Measurements from ENCODE around the gene MYRIP.
"Not testable (repeated sequence)": the region's sequence is repeated elsewhere in the genome, so short reads cannot be mapped to it uniquely, and the experiment has no call there.

Gene MYRIP

DNA sequence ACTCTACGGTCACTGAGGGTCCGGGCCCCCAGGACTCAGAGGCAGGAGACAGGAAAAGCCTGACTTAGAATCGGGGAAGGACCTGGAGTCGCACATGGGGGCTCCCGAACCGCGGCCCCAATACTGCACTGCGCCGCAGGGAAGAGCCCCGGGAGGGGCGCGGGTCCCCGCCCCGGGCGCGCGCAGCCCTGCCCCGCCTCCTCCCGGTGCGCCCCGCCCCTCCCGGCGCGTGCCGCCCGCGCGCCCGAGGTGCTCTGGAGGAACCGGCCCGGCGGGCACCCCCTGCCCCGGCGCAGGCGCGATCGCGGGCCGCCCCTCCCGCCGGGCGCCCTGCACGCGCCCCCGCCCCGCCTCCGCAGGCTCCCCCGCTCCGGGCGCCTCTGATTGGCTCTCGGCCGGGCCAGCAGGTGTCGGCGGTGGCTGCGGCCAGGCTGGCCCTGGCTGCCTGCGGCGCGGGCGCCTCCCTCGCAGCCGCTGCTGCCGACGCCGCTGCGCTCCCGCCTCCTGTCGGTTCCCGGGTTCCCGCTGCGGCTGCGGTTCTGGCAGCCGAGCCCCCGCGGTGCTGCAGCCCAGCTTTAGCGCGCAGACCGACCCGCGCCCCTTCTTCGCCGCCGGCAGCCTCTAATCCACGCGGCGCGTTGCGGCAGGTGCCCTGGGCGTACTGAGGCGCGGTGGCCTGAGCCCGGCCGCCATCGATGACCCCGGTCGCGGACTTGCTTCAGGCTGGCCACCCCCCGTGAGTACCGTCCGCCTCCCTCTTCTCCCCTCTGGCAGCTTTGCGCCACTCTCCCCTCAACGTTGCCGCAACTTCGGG is at the start of gene MYRIP:
TSS of gene MYRIP (plus strand) at position 429 of the 814 bp plus-strand sequence. CDS start 91,208 bp downstream, outside the sequence.
- Mint-ChIP-seq H3K27me3 (ENCODE audit: low read depth) (peaks cover 51% of the 10 kb centered on the region), H3K4me1 (ENCODE audit: low read depth) (peaks cover 3% of the 10 kb centered on the region), H3K9me3 (no peaks in the 10 kb centered on the region), H3K36me3 (ENCODE audit: low read depth) (no peaks in the 10 kb centered on the region), H3K27ac (no peak within 1 kb of the TSS), H3K4me3 (peak within 1 kb of the TSS; percentile 75)
- DNase-seq (ENCODE audit: low spot score), result peak; percentile 24

DNA sequence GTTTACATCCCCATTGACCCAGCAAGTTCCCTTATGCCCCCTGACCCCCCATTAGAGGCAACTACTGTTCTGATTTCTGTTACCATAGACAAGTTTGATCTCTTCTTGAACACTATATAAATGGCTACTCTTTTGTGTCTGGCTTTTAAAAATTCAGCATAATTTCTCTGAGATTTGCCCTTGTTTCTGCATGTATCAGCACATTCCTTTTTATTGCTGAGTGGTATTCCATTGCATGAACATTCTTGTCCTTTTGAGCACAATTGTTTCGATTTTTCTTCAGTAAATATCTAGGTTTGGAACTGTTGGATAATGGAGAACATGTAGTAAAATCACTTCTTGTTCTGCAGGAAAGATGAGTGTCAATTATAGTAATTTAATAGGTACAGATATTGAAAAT is 49.1 kb upstream of the MYRIP start:
- Mint-ChIP-seq H3K9me3 (no peaks in the 10 kb centered on the region), H3K4me1 (ENCODE audit: low read depth) (no peaks in the 10 kb centered on the region), H3K36me3 (ENCODE audit: low read depth) (no peaks in the 10 kb centered on the region), H3K4me3 (no peak overlapping the region), H3K27ac (no peak overlapping the region), H3K27me3 (ENCODE audit: low read depth) (peaks cover 4% of the 10 kb centered on the region)
- DNase-seq (ENCODE audit: low spot score), result no peak

DNA sequence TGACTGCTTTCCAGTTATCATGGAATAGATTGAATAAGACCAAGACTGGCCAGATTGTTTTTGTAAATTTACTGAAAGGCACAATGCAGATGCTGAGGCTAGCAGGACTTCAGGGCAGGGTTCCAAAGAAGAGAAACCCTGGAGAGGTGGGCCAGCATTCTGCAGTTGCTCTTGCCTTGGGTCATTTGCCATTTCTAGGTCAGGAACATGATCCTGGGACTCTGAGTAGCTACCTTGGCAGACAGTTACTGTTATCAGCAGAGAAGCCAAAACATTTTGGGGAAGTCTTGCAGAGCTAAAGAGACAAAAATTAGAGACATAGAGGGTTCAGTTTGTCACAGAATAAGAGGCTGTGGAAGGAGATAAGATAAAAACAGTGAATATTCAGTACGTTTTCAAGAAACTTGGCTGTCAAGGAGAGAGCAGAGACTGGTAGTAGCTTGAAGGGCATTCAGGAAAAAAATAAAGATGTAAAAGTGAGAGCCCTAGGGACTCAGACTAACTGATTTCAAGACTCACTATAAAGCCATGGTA is 46.8 kb upstream of the MYRIP start:
- Mint-ChIP-seq H3K27ac (no peak overlapping the region), H3K9me3 (no peaks in the 10 kb centered on the region), H3K4me3 (no peak overlapping the region), H3K27me3 (ENCODE audit: low read depth) (peaks cover 4% of the 10 kb centered on the region), H3K36me3 (ENCODE audit: low read depth) (no peaks in the 10 kb centered on the region), H3K4me1 (ENCODE audit: low read depth) (no peaks in the 10 kb centered on the region)
- DNase-seq (ENCODE audit: low spot score), result no peak

DNA sequence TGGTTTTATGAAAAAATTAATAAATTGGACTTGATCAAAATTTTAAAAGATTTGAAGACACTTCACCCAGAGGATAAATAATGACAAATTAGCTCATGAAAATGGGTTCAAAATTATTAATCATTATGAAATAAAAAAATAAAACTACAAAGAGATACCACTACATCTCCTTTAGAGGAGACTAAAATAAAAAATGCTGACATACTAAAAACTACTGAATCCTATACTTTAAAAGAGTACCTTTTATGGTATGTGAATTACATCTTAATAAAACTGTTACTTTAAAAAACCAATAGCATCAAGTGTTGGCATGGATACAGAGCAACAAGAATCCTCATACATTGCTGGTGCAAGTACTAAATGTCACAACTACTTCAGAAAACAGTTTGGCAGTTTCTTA is 46.0 kb upstream of the MYRIP start:
- Mint-ChIP-seq H3K4me3 (no peak overlapping the region), H3K4me1 (ENCODE audit: low read depth) (no peaks in the 10 kb centered on the region), H3K27me3 (ENCODE audit: low read depth) (peaks cover 4% of the 10 kb centered on the region), H3K27ac (no peak overlapping the region), H3K36me3 (ENCODE audit: low read depth) (no peaks in the 10 kb centered on the region), H3K9me3 (no peaks in the 10 kb centered on the region)
- DNase-seq (ENCODE audit: low spot score), result no peak

DNA sequence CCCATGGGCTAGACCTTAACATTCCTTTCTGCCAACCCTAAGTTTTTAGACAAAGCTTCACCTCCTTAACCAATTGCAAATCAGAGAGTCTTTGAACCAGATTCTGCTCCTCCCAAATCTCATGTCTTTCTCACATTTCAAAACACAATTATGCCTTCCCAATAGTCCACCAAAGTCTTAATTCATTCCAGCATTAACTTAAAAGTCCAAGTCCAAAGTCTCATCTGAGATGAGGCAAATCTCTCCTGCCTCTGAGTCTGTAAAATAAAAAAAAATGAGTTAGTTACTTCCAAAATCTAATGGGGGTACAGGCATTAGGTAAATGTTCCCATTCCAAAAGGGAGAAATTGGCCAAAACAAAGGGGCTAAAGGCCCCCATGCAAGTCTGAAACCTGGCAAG is 43.8 kb upstream of the MYRIP start:
- Mint-ChIP-seq H3K4me3 (no peak overlapping the region), H3K27ac (no peak overlapping the region), H3K9me3 (no peaks in the 10 kb centered on the region), H3K4me1 (ENCODE audit: low read depth) (no peaks in the 10 kb centered on the region), H3K36me3 (ENCODE audit: low read depth) (no peaks in the 10 kb centered on the region), H3K27me3 (ENCODE audit: low read depth) (peaks cover 2% of the 10 kb centered on the region)
- DNase-seq (ENCODE audit: low spot score), result no peak

DNA sequence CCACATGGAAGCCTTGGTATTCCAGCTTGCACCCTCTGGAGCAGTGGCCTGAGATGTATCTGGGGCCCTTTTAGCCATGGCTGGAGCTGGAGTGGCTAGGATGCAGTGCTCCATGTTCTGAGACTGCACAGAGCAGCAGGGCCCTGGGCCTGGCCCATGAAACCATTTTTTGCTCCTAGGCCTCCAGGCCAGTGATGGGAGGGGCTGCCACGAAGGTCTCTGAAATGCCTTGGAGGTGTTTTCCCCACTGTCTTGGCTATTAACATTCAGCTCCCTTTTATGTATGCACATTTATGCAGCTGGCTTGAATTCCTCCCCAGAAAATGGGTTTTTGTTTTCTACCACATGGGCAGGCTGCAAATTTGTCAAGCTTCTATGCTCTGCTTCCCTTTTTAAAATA is 43.0 kb upstream of the MYRIP start:
- H3K4me1 Mint-ChIP-seq (ENCODE audit: low read depth), result no peaks in the 10 kb centered on the region
- H3K27ac Mint-ChIP-seq, result no peak overlapping the region
- no peak for DNase-seq (ENCODE audit: low spot score)
- no peaks in the 10 kb centered on the region for H3K36me3 Mint-ChIP-seq (ENCODE audit: low read depth)
- no peak overlapping the region for H3K4me3 Mint-ChIP-seq
- peaks cover 2% of the 10 kb centered on the region for H3K27me3 Mint-ChIP-seq (ENCODE audit: low read depth)
- H3K9me3 Mint-ChIP-seq, result no peaks in the 10 kb centered on the region

DNA sequence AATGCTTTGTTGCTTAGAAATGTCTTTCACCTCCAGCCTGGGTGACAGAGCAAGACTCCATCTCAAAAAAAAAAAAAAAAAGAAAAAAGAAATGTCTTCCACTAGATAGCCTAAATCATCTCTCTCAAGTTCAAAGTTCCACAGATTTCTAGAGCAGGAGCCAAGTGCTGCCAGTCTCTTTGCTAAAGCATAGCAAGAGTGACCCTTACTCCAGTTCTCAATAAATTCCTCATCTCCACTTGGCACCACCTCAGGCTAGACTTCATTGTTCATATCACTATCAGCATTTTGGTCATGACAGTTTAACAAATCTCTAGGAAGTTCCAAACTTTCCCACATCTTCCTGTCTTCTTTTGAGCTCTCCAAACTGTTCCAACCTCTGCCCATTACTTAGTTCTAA is 42.5 kb upstream of the MYRIP start:
- not testable (repeated sequence) for H3K36me3 Mint-ChIP-seq (ENCODE audit: low read depth); H3K9me3 Mint-ChIP-seq; H3K4me1 Mint-ChIP-seq (ENCODE audit: low read depth); H3K27me3 Mint-ChIP-seq (ENCODE audit: low read depth); DNase-seq (ENCODE audit: low spot score); H3K27ac Mint-ChIP-seq; H3K4me3 Mint-ChIP-seq

DNA sequence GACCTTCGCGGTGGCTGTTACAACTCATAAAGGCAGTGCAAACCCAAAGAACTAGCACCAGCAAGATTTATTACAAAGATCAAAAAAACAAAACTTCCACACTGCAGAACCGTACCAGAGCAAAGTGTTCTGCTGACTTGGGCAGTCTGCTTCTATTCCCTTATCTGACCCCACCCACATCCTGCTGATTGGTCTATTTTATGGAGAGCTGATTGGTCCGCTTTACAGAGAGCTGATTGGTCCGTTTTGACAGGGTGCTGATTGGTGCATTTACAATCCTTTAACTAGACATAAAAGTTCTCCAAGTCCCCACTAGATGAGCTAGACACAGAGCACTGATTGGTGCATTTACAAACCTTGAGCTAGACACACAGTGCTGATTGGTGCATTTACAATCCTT is 31.2 kb upstream of the MYRIP start:
- not testable (repeated sequence) for H3K27ac Mint-ChIP-seq; H3K27me3 Mint-ChIP-seq (ENCODE audit: low read depth); H3K36me3 Mint-ChIP-seq (ENCODE audit: low read depth); DNase-seq (ENCODE audit: low spot score); H3K4me3 Mint-ChIP-seq; H3K4me1 Mint-ChIP-seq (ENCODE audit: low read depth); H3K9me3 Mint-ChIP-seq

DNA sequence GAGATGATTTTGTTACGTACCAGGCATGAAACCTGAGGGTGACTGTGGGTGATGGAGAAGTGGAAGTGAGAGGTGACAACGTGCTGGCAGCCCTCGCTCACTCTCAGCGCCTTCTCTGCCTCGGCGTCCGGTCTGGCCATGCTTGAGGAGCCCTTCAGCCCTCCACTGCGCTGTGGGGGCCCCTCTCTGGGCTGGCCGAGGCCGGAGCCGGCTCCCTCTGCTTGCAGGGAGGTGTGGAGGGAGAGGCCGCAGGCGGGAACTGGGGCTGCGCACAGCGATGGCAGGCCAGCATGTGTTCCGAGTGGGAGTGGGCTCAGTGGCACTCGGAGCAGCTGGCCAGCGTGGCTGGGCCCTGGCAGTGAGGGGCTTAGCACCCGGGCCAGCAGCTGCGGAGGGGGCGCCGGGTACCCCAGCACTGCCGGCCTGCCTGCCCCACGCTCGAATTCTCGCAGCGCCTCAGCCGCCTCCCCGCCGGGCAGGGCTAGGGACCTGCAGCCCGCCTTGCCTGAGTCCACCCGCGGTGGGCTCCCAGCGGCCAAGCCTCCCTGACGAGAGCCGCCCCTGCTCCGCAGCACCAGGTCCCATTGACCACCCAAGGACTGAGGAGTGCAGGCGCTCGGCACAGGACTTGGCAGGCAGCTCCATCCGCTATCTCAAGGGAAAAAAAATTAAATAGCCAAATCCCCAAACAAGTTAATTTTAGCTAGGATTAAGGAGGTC is 29.7 kb upstream of the MYRIP start:
- no peaks in the 10 kb centered on the region for H3K4me1 Mint-ChIP-seq (ENCODE audit: low read depth)
- H3K27ac Mint-ChIP-seq, result no peak overlapping the region
- H3K4me3 Mint-ChIP-seq, result no peak overlapping the region
- no peaks in the 10 kb centered on the region for H3K9me3 Mint-ChIP-seq
- no peaks in the 10 kb centered on the region for H3K36me3 Mint-ChIP-seq (ENCODE audit: low read depth)
- no peak for DNase-seq (ENCODE audit: low spot score)
- no peaks in the 10 kb centered on the region for H3K27me3 Mint-ChIP-seq (ENCODE audit: low read depth)

DNA sequence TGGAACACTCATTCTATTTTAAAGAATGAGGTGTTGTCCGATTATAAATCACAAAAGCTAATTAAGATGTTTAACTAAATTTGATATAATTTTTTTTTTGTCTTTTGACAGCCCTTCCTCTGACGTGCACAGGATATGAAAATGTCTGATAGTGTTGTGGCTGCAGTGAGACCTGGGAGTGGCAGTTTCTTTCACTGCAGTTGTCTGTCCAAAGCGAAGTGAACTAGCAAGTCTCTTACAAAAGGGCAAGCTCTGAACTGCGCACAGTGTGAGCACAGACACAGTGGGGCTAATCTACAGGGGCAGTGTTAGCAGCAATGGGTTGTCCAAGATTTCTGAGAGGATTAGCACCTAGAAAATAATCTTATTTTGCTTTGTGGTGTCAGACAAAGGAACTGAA is 29.1 kb upstream of the MYRIP start:
- H3K4me1 Mint-ChIP-seq (ENCODE audit: low read depth), result no peaks in the 10 kb centered on the region
- H3K9me3 Mint-ChIP-seq, result no peaks in the 10 kb centered on the region
- H3K36me3 Mint-ChIP-seq (ENCODE audit: low read depth), result no peaks in the 10 kb centered on the region
- no peaks in the 10 kb centered on the region for H3K27me3 Mint-ChIP-seq (ENCODE audit: low read depth)
- no peak overlapping the region for H3K4me3 Mint-ChIP-seq
- no peak for DNase-seq (ENCODE audit: low spot score)
- no peak overlapping the region for H3K27ac Mint-ChIP-seq

DNA sequence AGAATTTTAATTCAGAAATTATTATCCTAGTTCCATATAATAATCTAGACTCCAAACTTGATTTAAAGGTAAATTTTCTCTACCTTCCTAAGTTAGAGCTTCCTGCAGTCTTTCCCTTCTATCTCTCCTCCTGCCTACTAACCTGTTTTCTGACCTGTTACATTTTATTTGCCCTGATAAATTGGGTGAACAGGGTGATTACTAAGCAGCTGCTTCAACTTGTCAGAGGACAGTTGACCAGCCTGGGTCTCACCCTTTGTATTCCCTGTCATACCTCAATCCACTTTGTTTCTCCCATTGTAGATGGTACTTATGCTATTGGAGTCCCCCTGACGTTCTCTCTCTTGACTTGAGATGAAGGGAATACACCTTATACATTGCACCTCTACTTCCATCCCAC is 28.4 kb upstream of the MYRIP start:
- Mint-ChIP-seq H3K27me3 (ENCODE audit: low read depth) (no peaks in the 10 kb centered on the region), H3K4me3 (no peak overlapping the region)

DNA sequence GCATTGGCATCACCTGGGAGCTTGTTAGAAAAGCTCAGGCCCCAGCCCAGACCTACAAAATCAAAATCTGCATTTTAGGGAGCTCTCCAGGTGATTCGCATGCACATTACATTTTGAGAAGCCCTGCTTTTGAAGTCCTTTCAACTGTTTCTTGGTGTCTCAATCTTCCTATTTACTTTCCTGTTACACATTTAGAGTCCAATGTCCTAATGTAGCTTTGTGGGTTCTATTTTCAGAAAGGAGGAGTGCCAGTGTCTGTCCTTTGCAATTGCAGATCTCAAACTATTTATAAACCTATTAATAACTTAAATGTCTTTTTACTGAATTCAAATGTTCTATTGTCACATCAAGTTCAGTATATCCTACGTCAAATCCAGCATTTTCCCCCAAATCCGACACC is 27.8 kb upstream of the MYRIP start:
- no peak overlapping the region for H3K4me3 Mint-ChIP-seq
- no peaks in the 10 kb centered on the region for H3K4me1 Mint-ChIP-seq (ENCODE audit: low read depth)
- H3K27ac Mint-ChIP-seq, result no peak overlapping the region
- no peaks in the 10 kb centered on the region for H3K27me3 Mint-ChIP-seq (ENCODE audit: low read depth)
- no peak for DNase-seq (ENCODE audit: low spot score)
- no peaks in the 10 kb centered on the region for H3K9me3 Mint-ChIP-seq
- no peaks in the 10 kb centered on the region for H3K36me3 Mint-ChIP-seq (ENCODE audit: low read depth)

More for the DNA sequence above, 28.4 kb upstream of the MYRIP start:
- Mint-ChIP-seq H3K4me1 (ENCODE audit: low read depth) (no peaks in the 10 kb centered on the region), H3K27ac (no peak overlapping the region), H3K36me3 (ENCODE audit: low read depth) (no peaks in the 10 kb centered on the region), H3K9me3 (no peaks in the 10 kb centered on the region)
- DNase-seq (ENCODE audit: low spot score), result no peak

DNA sequence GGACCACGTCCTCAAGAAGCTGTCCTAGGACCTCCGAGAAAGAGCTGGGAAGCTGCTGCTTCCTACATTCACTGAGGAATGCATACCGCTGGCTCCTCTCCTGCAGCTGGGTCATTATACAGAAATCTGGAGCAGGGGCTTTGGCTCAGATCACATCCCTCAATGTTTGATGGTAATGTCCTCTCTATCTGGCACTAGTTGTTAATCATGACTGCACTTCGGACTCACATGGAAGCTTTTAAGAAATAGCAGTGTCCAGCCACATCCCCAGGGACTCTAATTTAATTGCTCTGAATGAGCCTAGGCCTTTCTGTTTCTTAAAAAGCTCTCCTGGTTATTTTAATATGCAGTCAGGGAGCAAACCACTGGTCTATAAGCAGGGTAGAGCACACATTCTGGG is 25.7 kb upstream of the MYRIP start:
- Mint-ChIP-seq H3K27ac (no peak overlapping the region), H3K36me3 (ENCODE audit: low read depth) (no peaks in the 10 kb centered on the region), H3K27me3 (ENCODE audit: low read depth) (no peaks in the 10 kb centered on the region), H3K4me1 (ENCODE audit: low read depth) (no peaks in the 10 kb centered on the region), H3K9me3 (no peaks in the 10 kb centered on the region), H3K4me3 (no peak overlapping the region)
- DNase-seq (ENCODE audit: low spot score), result no peak

DNA sequence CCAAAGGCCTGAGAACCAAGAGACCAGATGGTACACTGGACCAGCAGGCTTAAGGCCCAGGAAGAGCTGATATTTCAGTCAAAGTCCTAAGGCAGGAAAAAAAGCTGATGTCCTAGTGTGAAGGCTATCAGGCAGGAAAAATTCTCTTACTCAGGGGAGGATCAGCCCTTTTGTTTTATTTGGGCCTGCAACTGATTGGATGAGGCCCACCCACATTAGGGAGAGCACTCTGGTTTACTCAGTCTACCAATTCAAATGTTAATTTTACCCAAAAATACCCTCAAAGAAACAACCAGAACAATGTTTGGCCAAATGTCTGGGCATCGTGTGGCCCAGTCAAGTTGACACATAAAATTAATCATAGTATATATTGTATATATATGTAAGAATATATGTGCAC is 24.5 kb upstream of the MYRIP start:
- Mint-ChIP-seq H3K4me3 (no peak overlapping the region), H3K27ac (no peak overlapping the region), H3K9me3 (no peaks in the 10 kb centered on the region), H3K27me3 (ENCODE audit: low read depth) (peaks cover 3% of the 10 kb centered on the region), H3K36me3 (ENCODE audit: low read depth) (no peaks in the 10 kb centered on the region), H3K4me1 (ENCODE audit: low read depth) (no peaks in the 10 kb centered on the region)
- no peak for DNase-seq (ENCODE audit: low spot score)

All from T-helper 2 cell treated with Interferon-gamma antibody and Interleukin-4, amounts not matched to agents 5 μg/mL and 100 μg/mL, for 36 hours (primary cell).